Skeletal muscle satellite cell (primary cell): ENCODE measurements around the gene DIP2A.
"Not testable (repeated sequence)": the region's sequence is repeated elsewhere in the genome, so short reads cannot be mapped to it uniquely, and the experiment has no call there.

Experiments
- H3K27me3 ChIP-seq: 2 replicates; pipeline ENCODE4 v1.7.0; 2013; ENCODE audit warnings: low read length; ENCODE audit not compliant: control insufficient read depth, insufficient read depth
- H3K36me3 ChIP-seq: 2 replicates; pipeline ENCODE4 v1.7.0; 2013; ENCODE audit warnings: mild to moderate bottlenecking, control low read depth, low read length; ENCODE audit not compliant: insufficient read depth
- H3K4me1 ChIP-seq: 2 replicates; pipeline ENCODE4 v1.7.0; 2013; ENCODE audit warnings: low read length; ENCODE audit not compliant: control insufficient read depth, insufficient read depth
- H3K4me2 ChIP-seq: 2 replicates; pipeline ENCODE4 v1.7.0; 2013; ENCODE audit warnings: mild to moderate bottlenecking, low read length
- H3K4me3 ChIP-seq: 2 replicates; pipeline ENCODE4 v1.7.0; 2013; ENCODE audit warnings: low read length
- H3K9ac ChIP-seq: 2 replicates; pipeline ENCODE4 v1.7.0; 2013; ENCODE audit warnings: mild to moderate bottlenecking, low read depth, low read length, moderate library complexity
- H3K9me3 ChIP-seq: replicated peaks from 2 replicates; pipeline ENCODE4 v1.7.0; 2013; ENCODE audit warnings: mild to moderate bottlenecking, control low read depth, low read length

Gene DIP2A

GRCh38 chr21:46437511-46437910 lies 21.2 kb upstream of the DIP2A start:
- Histone ChIP-seq H3K36me3 (peaks cover 58% of the 10 kb centered on the region), H3K9me3 (no peaks in the 10 kb centered on the region), H3K4me1 (no peaks in the 10 kb centered on the region), H3K9ac (no peak overlapping the region), H3K4me2 (no peak overlapping the region), H3K27me3 (no peaks in the 10 kb centered on the region), H3K4me3 (no peak overlapping the region)

- Histone ChIP-seq H3K4me1 (no peaks in the 10 kb centered on the region), H3K36me3 (peaks cover 64% of the 10 kb centered on the region), H3K4me2 (no peak overlapping the region), H3K9me3 (no peaks in the 10 kb centered on the region), H3K4me3 (no peak overlapping the region), H3K27me3 (no peaks in the 10 kb centered on the region), H3K9ac (no peak overlapping the region)
Measured at GRCh38 chr21:46438241-46438640, 20.4 kb upstream of the DIP2A start.

- Histone ChIP-seq H3K4me3 (no peak overlapping the region), H3K9ac (no peak overlapping the region), H3K27me3 (no peaks in the 10 kb centered on the region), H3K9me3 (no peaks in the 10 kb centered on the region), H3K4me1 (no peaks in the 10 kb centered on the region), H3K36me3 (peaks cover 65% of the 10 kb centered on the region), H3K4me2 (no peak overlapping the region)
Measured at GRCh38 chr21:46439906-46440305, 18.8 kb upstream of the DIP2A start.

GRCh38 chr21:46441331-46441730 lies 17.4 kb upstream of the DIP2A start:
- H3K27me3 ChIP-seq = no peaks in the 10 kb centered on the region
- H3K9ac ChIP-seq = no peak overlapping the region
- no peak overlapping the region for H3K4me2 ChIP-seq
- H3K4me1 ChIP-seq = no peaks in the 10 kb centered on the region
- H3K9me3 ChIP-seq = no peaks in the 10 kb centered on the region
- no peak overlapping the region for H3K4me3 ChIP-seq
- H3K36me3 ChIP-seq = peaks cover 71% of the 10 kb centered on the region

- Histone ChIP-seq H3K4me1 (no peaks in the 10 kb centered on the region), H3K27me3 (no peaks in the 10 kb centered on the region), H3K4me2 (no peak overlapping the region), H3K9ac (no peak overlapping the region), H3K36me3 (peaks cover 72% of the 10 kb centered on the region), H3K4me3 (no peak overlapping the region), H3K9me3 (no peaks in the 10 kb centered on the region)
Measured at GRCh38 chr21:46441961-46442498, 16.7 kb upstream of the DIP2A start.

- Histone ChIP-seq H3K4me1 (no peaks in the 10 kb centered on the region), H3K36me3 (peaks cover 78% of the 10 kb centered on the region)
Measured at GRCh38 chr21:46442938-46443337, 15.8 kb upstream of the DIP2A start.

GRCh38 chr21:46443910-46444309 lies 14.8 kb upstream of the DIP2A start:
- H3K36me3 ChIP-seq = peaks cover 73% of the 10 kb centered on the region
- no peak overlapping the region for H3K9ac ChIP-seq
- H3K9me3 ChIP-seq = no peaks in the 10 kb centered on the region
- H3K4me2 ChIP-seq = no peak overlapping the region
- H3K27me3 ChIP-seq = no peaks in the 10 kb centered on the region
- no peak overlapping the region for H3K4me3 ChIP-seq
- H3K4me1 ChIP-seq = no peaks in the 10 kb centered on the region

More at GRCh38 chr21:46442938-46443337, 15.8 kb upstream of the DIP2A start:
- H3K4me2 ChIP-seq = no peak overlapping the region
- no peak overlapping the region for H3K9ac ChIP-seq
- no peaks in the 10 kb centered on the region for H3K9me3 ChIP-seq
- H3K27me3 ChIP-seq = no peaks in the 10 kb centered on the region
- no peak overlapping the region for H3K4me3 ChIP-seq

- Histone ChIP-seq H3K36me3 (peaks cover 31% of the 10 kb centered on the region), H3K4me3 (no peak overlapping the region), H3K27me3 (no peaks in the 10 kb centered on the region), H3K4me2 (no peak overlapping the region), H3K9me3 (no peaks in the 10 kb centered on the region), H3K9ac (no peak overlapping the region), H3K4me1 (no peaks in the 10 kb centered on the region)
Measured at GRCh38 chr21:46448108-46448507, 10.6 kb upstream of the DIP2A start.

- not testable (repeated sequence) for H3K4me1 ChIP-seq, H3K4me2 ChIP-seq, H3K9me3 ChIP-seq, H3K27me3 ChIP-seq, H3K4me3 ChIP-seq, H3K9ac ChIP-seq
- peaks cover 26% of the 10 kb centered on the region for H3K36me3 ChIP-seq
Measured at GRCh38 chr21:46448855-46449254, 9.8 kb upstream of the DIP2A start.

- Histone ChIP-seq H3K9ac (no peak overlapping the region), H3K27me3 (no peaks in the 10 kb centered on the region), H3K4me2 (no peak overlapping the region), H3K36me3 (no peaks in the 10 kb centered on the region), H3K9me3 (no peaks in the 10 kb centered on the region), H3K4me1 (peaks cover 37% of the 10 kb centered on the region), H3K4me3 (no peak overlapping the region)
Measured at GRCh38 chr21:46452710-46453109, 6.0 kb upstream of the DIP2A start.

GRCh38 chr21:46454142-46454541 lies 4.5 kb upstream of the DIP2A start:
- Histone ChIP-seq H3K4me1 (peaks cover 40% of the 10 kb centered on the region), H3K9ac (no peak overlapping the region), H3K4me3 (no peak overlapping the region), H3K9me3 (no peaks in the 10 kb centered on the region), H3K27me3 (no peaks in the 10 kb centered on the region), H3K36me3 (no peaks in the 10 kb centered on the region), H3K4me2 (no peak overlapping the region)

GRCh38 chr21:46454634-46455390 lies 3.9 kb upstream of the DIP2A start:
- no peak overlapping the region for H3K9ac ChIP-seq
- no peaks in the 10 kb centered on the region for H3K27me3 ChIP-seq
- H3K4me1 ChIP-seq = peaks cover 40% of the 10 kb centered on the region
- no peak overlapping the region for H3K4me3 ChIP-seq
- H3K4me2 ChIP-seq = peak overlapping the region; percentile 52
- no peaks in the 10 kb centered on the region for H3K36me3 ChIP-seq
- no peaks in the 10 kb centered on the region for H3K9me3 ChIP-seq
